Neural crest cell (in vitro differentiated cells): ENCODE results near the gene TNNI3K. TPM values are rescaled to one million over a fixed set of nuclear protein-coding genes. Genes with fewer than 3 reads are reported as not detected.

Experiments
- DNase-seq: peaks from one replicate; pipeline ENCODE4 v3.0.0; 2021; ENCODE audit warnings: low read depth, mixed read lengths, low spot score
- H3K27ac Mint-ChIP-seq: one replicate; pipeline ENCODE4 v1.8.0; 2021; ENCODE audit warnings: mild to moderate bottlenecking, mixed read lengths; ENCODE audit not compliant: unreplicated experiment
- H3K27me3 Mint-ChIP-seq: 2 replicates; pipeline ENCODE4 v1.8.0; 2021; ENCODE audit warnings: low read depth, mild to moderate bottlenecking, mixed read lengths
- H3K36me3 Mint-ChIP-seq: 2 replicates; pipeline ENCODE4 v1.8.0; 2021; ENCODE audit warnings: low read depth, mild to moderate bottlenecking, mixed read lengths
- H3K4me1 Mint-ChIP-seq: 2 replicates; pipeline ENCODE4 v1.8.0; 2021; ENCODE audit warnings: mixed read lengths
- H3K4me3 Mint-ChIP-seq: one replicate; pipeline ENCODE4 v1.8.0; 2021; ENCODE audit warnings: mild to moderate bottlenecking, mixed read lengths
- H3K9me3 Mint-ChIP-seq: 2 replicates; pipeline ENCODE4 v1.8.0; 2021; ENCODE audit warnings: mixed read lengths
- total RNA-seq: library from RNA; stranded (reverse); gene quantifications from 2 replicates; pipeline ENCODE4 v1.2.1, GENCODE V29; 2021
- TF ChIP-seq, protein P1 (sequence below): fragments of 200-600 bp; sonication (generic); conservative IDR thresholded peaks from 2 replicates; pipeline ENCODE4 v1.5.0; 2021; ENCODE audit warnings: antibody characterized with exemption, mild to moderate bottlenecking

The TNNI3K gene
- total RNA-seq, 1 donor from 2014 or later = 1.4 TPM

DNA sequence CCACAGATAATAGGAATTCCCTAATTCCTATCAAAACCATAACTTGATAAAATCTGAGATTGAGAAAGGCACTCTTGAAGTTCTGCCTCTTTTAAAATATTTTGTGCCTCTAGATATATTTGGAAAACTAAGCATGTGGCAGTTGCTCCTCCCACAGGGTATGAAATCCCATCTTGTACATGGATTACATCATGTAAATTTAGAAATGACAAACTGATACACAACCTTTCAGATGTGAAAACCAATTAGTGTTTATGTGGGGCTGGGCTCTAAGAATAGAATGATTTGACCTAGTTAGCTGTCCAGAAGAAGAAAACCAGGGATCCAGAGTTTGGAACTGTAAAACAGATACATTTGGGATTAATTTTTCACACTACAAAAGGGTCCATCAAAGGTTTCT, 261.5 kb downstream of the TNNI3K start:
- DNase-seq = no peak
- Mint-ChIP-seq H3K36me3 (no peaks in the 10 kb centered on the region), H3K27ac (no peak overlapping the region), H3K4me1 (no peaks in the 10 kb centered on the region), H3K27me3 (peaks cover 7% of the 10 kb centered on the region), H3K9me3 (no peaks in the 10 kb centered on the region), H3K4me3 (no peak overlapping the region)
- TF ChIP-seq, protein P1, sequence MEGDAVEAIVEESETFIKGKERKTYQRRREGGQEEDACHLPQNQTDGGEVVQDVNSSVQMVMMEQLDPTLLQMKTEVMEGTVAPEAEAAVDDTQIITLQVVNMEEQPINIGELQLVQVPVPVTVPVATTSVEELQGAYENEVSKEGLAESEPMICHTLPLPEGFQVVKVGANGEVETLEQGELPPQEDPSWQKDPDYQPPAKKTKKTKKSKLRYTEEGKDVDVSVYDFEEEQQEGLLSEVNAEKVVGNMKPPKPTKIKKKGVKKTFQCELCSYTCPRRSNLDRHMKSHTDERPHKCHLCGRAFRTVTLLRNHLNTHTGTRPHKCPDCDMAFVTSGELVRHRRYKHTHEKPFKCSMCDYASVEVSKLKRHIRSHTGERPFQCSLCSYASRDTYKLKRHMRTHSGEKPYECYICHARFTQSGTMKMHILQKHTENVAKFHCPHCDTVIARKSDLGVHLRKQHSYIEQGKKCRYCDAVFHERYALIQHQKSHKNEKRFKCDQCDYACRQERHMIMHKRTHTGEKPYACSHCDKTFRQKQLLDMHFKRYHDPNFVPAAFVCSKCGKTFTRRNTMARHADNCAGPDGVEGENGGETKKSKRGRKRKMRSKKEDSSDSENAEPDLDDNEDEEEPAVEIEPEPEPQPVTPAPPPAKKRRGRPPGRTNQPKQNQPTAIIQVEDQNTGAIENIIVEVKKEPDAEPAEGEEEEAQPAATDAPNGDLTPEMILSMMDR = no peak

DNA sequence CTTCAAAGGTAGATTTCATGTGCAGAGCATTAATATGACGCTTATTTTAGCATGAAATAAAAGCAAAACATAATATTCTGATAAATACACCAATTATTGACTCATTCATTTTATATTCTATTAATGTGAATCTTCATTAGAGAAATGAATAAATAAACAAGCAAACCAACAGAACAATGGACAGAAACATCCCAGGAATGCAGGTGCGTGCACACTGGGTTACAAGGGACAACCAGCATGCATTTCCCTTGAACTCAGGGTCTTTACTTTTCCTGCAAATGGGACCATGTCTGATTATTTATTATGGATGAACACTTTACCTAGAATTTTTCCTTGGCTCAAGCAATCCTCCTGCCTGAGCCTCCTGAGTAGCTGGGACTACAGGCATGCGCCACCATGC, 263.7 kb downstream of the TNNI3K start:
- Mint-ChIP-seq H3K4me3 (no peak overlapping the region), H3K4me1 (no peaks in the 10 kb centered on the region), H3K27me3 (peaks cover 7% of the 10 kb centered on the region), H3K36me3 (no peaks in the 10 kb centered on the region), H3K27ac (no peak overlapping the region), H3K9me3 (no peaks in the 10 kb centered on the region)
- no peak for DNase-seq
- TF ChIP-seq, protein P1 = no peak

DNA sequence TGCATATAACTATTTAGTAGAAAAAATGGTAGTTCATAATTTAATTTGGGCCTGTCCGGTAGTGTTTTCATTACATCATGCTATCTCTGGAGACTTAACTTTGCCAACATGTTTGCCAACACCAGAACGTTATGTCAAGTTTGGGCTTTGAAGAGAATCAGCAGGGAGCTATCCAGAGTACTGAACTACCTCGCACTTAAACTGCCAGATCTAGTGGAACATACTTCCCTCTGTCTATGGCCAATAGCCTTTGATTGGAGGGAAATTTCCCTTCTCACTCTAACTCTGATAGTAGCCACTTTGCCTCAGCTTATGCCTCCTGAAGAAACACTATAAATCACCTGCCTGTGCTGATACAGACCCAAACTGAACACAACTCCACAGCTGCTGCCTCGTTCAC, 267.2 kb downstream of the TNNI3K start:
- Mint-ChIP-seq H3K9me3 (no peaks in the 10 kb centered on the region), H3K36me3 (no peaks in the 10 kb centered on the region), H3K27me3 (peaks cover 1% of the 10 kb centered on the region), H3K27ac (no peak overlapping the region), H3K4me3 (no peak overlapping the region), H3K4me1 (peaks cover 27% of the 10 kb centered on the region)
- peak; percentile 23 for DNase-seq
- TF ChIP-seq, protein P1 = no peak

DNA sequence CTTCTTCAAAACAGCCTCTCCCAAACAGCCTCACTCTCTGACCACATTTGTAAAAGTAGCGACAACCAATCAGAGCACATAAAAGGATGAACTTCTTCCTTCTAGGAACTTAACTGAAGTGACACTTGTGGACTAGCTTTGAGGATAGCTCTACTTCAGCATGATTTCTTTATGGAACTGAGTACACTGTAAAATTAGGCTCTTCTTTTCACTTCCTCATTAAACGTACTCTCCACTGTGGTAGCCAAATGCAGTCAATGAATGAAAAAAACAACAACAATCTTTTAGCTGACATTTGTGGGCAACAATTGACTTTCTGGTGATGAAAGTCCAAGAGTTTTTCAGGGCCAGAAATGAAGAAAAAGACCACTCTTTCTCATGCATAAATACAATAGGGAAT, 267.7 kb downstream of the TNNI3K start:
- Mint-ChIP-seq H3K4me1 (peaks cover 32% of the 10 kb centered on the region), H3K36me3 (no peaks in the 10 kb centered on the region), H3K27ac (no peak overlapping the region), H3K27me3 (no peaks in the 10 kb centered on the region), H3K4me3 (no peak overlapping the region), H3K9me3 (no peaks in the 10 kb centered on the region)
- TF ChIP-seq, protein P1 = no peak
- DNase-seq = no peak

DNA sequence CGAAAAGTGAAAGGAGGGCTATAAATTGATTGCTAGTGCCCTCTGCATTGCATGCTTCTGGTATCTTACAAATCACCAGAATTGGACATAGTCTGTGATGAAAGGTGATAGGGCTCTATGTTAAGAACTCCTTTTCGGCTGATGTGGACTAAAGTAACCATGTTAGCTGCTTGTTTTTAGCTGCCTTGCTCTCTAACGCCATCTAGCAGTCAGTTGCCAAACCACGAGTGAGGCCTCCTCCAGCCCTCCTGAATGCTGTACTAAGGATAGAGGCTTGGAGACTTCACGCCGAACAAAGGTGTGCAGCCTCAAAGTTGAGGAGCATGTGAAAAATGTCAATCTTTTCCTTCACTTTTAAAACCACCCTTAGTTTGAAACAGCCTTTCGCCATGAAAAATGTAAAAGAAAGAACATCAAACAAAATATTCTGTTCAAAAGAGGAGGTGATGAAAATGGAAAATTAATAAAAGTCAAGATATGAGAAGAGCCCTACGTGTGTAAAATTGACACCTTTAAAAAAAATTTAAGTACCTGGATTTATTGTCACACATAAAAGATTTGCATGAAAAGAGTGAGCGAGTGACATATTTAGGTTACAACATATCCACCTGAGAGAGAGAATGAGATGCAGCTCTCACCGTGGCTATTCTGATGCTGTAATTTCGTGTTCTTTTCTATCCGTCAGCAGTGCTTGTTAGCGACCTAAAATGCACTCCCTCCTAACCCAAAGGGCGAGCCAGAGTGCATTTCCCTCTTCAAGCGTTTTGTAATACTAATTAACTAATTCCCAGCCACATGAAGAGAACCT, 269.1 kb downstream of the TNNI3K start:
- H3K27me3 Mint-ChIP-seq = no peaks in the 10 kb centered on the region
- H3K9me3 Mint-ChIP-seq = no peaks in the 10 kb centered on the region
- TF ChIP-seq, protein P1 = peak; percentile 81
- no peaks in the 10 kb centered on the region for H3K36me3 Mint-ChIP-seq
- peak; percentile 68 for DNase-seq
- no peak overlapping the region for H3K27ac Mint-ChIP-seq
- H3K4me3 Mint-ChIP-seq = peak overlapping the region; percentile 45
- H3K4me1 Mint-ChIP-seq = peaks cover 37% of the 10 kb centered on the region
